Activated CD8-positive, alpha-beta T cell treated with anti-CD3 and anti-CD28 coated beads, Interleukin-2, amount 10 ng/mL, durations not matched to agents 7 days and 5 days (primary cell): ENCODE results near the gene GLMP. TPM values are rescaled to one million over a fixed set of nuclear protein-coding genes. Genes with fewer than 3 reads are reported as not detected.

Experiments used
- ATAC-seq: fragments of 150-1000 bp; cut with Tn5 transposase; one replicate; pipeline ENCODE4 v1.10.0; 2021; ENCODE audit warnings: moderate library complexity
- CTCF ChIA-PET: fragments of 350-600 bp; sonication (Branson Sonifier 250); formaldehyde crosslinking; loops from one replicate; lab custom pipeline; 2021; ENCODE audit warnings: antibody characterized with exemption; lab: Charles Lee
- POLR2A ChIA-PET: fragments of 350-600 bp; sonication (Branson Sonifier 250); formaldehyde crosslinking; loops from one replicate; lab custom pipeline; 2021; ENCODE audit warnings: antibody characterized with exemption; lab: Charles Lee
- DNase-seq: peaks from one replicate; pipeline ENCODE4 v3.0.0-alpha.2; 2020
- H3K27ac Mint-ChIP-seq: one replicate; pipeline ENCODE4 v1.8.0; 2021; ENCODE audit warnings: mild to moderate bottlenecking, mixed read lengths
- H3K27me3 Mint-ChIP-seq: one replicate; pipeline ENCODE4 v1.8.0; 2021; ENCODE audit warnings: low read depth, mixed read lengths
- H3K36me3 Mint-ChIP-seq: one replicate; pipeline ENCODE4 v1.8.0; 2021; ENCODE audit warnings: low read depth, mixed read lengths
- H3K4me1 Mint-ChIP-seq: one replicate; pipeline ENCODE4 v1.8.0; 2021; ENCODE audit warnings: low read depth, mixed read lengths
- H3K4me3 Mint-ChIP-seq: one replicate; pipeline ENCODE4 v1.8.0; 2021; ENCODE audit warnings: mild to moderate bottlenecking, mixed read lengths
- H3K9me3 Mint-ChIP-seq: one replicate; pipeline ENCODE4 v1.8.0; 2022; ENCODE audit warnings: mixed read lengths; ENCODE audit not compliant: insufficient read depth
- total RNA-seq, 2 experiments: library from RNA; stranded (reverse); gene quantifications; one replicate each; pipeline ENCODE4 v1.2.3, GENCODE V29; 2021

GLMP gene
- total RNA-seq, 2 experiments from 2014 or later, result 27.7 to 29.8 TPM

GRCh38 chr1:156249593-156249992 is 45.9 kb downstream of the GLMP start:
- ChIA-PET CTCF (no interaction called here), POLR2A (no interaction called here)
- Mint-ChIP-seq H3K27me3 (no peaks in the 10 kb centered on the region), H3K36me3 (peaks cover 37% of the 10 kb centered on the region), H3K4me3 (no peak overlapping the region), H3K27ac (peak overlapping the region; percentile 34), H3K4me1 (peaks cover 42% of the 10 kb centered on the region), H3K9me3 (no peaks in the 10 kb centered on the region)
- no peak for DNase-seq
- no peak for ATAC-seq

- POLR2A ChIA-PET, result interaction anchor here (0.9 kb wide), 1 partner anchor 35 kb away, joined by 3 read pairs; the partner anchor contains the start of gene PMF1
- CTCF ChIA-PET, result interaction anchor here (0.5 kb wide), 1 partner anchor 87 kb away, joined by 3 read pairs; no protein-coding TSS in a partner anchor
- Mint-ChIP-seq H3K36me3 (peaks cover 30% of the 10 kb centered on the region), H3K27me3 (no peaks in the 10 kb centered on the region), H3K4me1 (peaks cover 54% of the 10 kb centered on the region), H3K27ac (peak overlapping the region; percentile 64), H3K9me3 (no peaks in the 10 kb centered on the region), H3K4me3 (no peak overlapping the region)
- DNase-seq (no peak), ATAC-seq (no peak)
Measured at GRCh38 chr1:156248323-156248683, 47.2 kb downstream of the GLMP start.

- no peak for ATAC-seq
Measured at GRCh38 chr1:156247460-156248322, 47.8 kb downstream of the GLMP start, which contains the start of gene PAQR6. Gene PAQR6 (minus strand): TSS chr1:156248056. CDS start chr1:156246731, 1,325 bp downstream.

GRCh38 chr1:156246781-156247459 is 48.6 kb downstream of the GLMP start:
- Mint-ChIP-seq H3K27me3 (no peaks in the 10 kb centered on the region), H3K9me3 (no peaks in the 10 kb centered on the region), H3K36me3 (peaks cover 16% of the 10 kb centered on the region), H3K4me1 (peaks cover 45% of the 10 kb centered on the region), H3K27ac (no peak overlapping the region), H3K4me3 (no peak overlapping the region)
- ChIA-PET POLR2A (interaction anchor here (0.9 to 3.1 kb wide), 4 partner anchors 10 to 36 kb away, joined by 3 to 12 read pairs (median 4); partner anchors contain the start of gene SMG5), CTCF (interaction anchor here (1.0 to 2.4 kb wide), 7 partner anchors 10 to 151 kb away, joined by 3 to 9 read pairs (median 3); no protein-coding TSS in a partner anchor)
- DNase-seq, result no peak
- ATAC-seq, result no peak

More at GRCh38 chr1:156247460-156248322, 47.8 kb downstream of the GLMP start, which contains the start of gene PAQR6:
- peaks cover 52% of the 10 kb centered on the region for H3K4me1 Mint-ChIP-seq
- no peak within 1 kb of the TSS for H3K4me3 Mint-ChIP-seq
- ChIA-PET POLR2A (interaction anchor here (0.9 to 3.1 kb wide), 3 partner anchors 17 to 35 kb away, joined by 3 to 12 read pairs (median 3); partner anchors contain the start of genes PMF1 and SMG5), CTCF (interaction anchor here (0.5 to 2.4 kb wide), 3 partner anchors 22 to 1861 kb away, joined by 3 to 9 read pairs (median 4); no protein-coding TSS in a partner anchor)
- H3K27me3 Mint-ChIP-seq, result no peaks in the 10 kb centered on the region
- H3K27ac Mint-ChIP-seq, result peak within 1 kb of the TSS; percentile 64
- no peaks in the 10 kb centered on the region for H3K9me3 Mint-ChIP-seq
- no peak for DNase-seq
- H3K36me3 Mint-ChIP-seq, result peaks cover 23% of the 10 kb centered on the region

GRCh38 chr1:156246241-156246780 is 49.2 kb downstream of the GLMP start:
- no peak overlapping the region for H3K4me3 Mint-ChIP-seq
- no peaks in the 10 kb centered on the region for H3K9me3 Mint-ChIP-seq
- DNase-seq, result no peak
- ATAC-seq, result no peak
- peaks cover 10% of the 10 kb centered on the region for H3K36me3 Mint-ChIP-seq
- peaks cover 43% of the 10 kb centered on the region for H3K4me1 Mint-ChIP-seq
- CTCF ChIA-PET, result interaction anchor here (0.6 to 2.4 kb wide), 11 partner anchors 10 to 150 kb away, joined by 3 to 9 read pairs (median 3); no protein-coding TSS in a partner anchor
- H3K27me3 Mint-ChIP-seq, result no peaks in the 10 kb centered on the region
- H3K27ac Mint-ChIP-seq, result peak overlapping the region; percentile 63
- POLR2A ChIA-PET, result interaction anchor here (0.9 to 3.1 kb wide), 7 partner anchors 11 to 98 kb away, joined by 3 to 12 read pairs (median 4); partner anchors contain the start of genes PMF1 and SMG5

- DNase-seq, result peak; percentile 65
- Mint-ChIP-seq H3K36me3 (peaks cover 9% of the 10 kb centered on the region), H3K4me1 (peaks cover 37% of the 10 kb centered on the region), H3K27ac (peak overlapping the region; percentile 93), H3K4me3 (peak overlapping the region; percentile 75), H3K27me3 (no peaks in the 10 kb centered on the region), H3K9me3 (no peaks in the 10 kb centered on the region)
- ChIA-PET POLR2A (interaction anchor here (0.6 to 3.1 kb wide), 8 partner anchors 12 to 1099 kb away, joined by 3 to 12 read pairs (median 4); partner anchors contain the start of genes PMF1 and SMG5), CTCF (interaction anchor here (0.6 to 2.4 kb wide), 11 partner anchors 11 to 149 kb away, joined by 3 to 9 read pairs (median 3); no protein-coding TSS in a partner anchor)
- ATAC-seq, result peak; percentile 82
Measured at GRCh38 chr1:156245451-156246232, 49.8 kb downstream of the GLMP start.

- Mint-ChIP-seq H3K4me1 (peaks cover 34% of the 10 kb centered on the region), H3K36me3 (peaks cover 9% of the 10 kb centered on the region), H3K4me3 (peak overlapping the region; percentile 75), H3K9me3 (no peaks in the 10 kb centered on the region), H3K27ac (peak overlapping the region; percentile 93), H3K27me3 (no peaks in the 10 kb centered on the region)
- CTCF ChIA-PET, result interaction anchor here (0.6 to 2.1 kb wide), 2 partner anchors 148 to 275 kb away, joined by 3 to 8 read pairs; no protein-coding TSS in a partner anchor
- POLR2A ChIA-PET, result interaction anchor here (1.4 to 3.1 kb wide), 3 partner anchors 14 to 38 kb away, joined by 5 to 12 read pairs (median 10); partner anchors contain the start of genes PMF1 and SMG5
- ATAC-seq (no peak), DNase-seq (no peak)
Measured at GRCh38 chr1:156244712-156245111, 50.8 kb downstream of the GLMP start.

- Mint-ChIP-seq H3K4me3 (no peak overlapping the region), H3K9me3 (no peaks in the 10 kb centered on the region), H3K27me3 (no peaks in the 10 kb centered on the region), H3K4me1 (peaks cover 34% of the 10 kb centered on the region), H3K36me3 (peaks cover 7% of the 10 kb centered on the region), H3K27ac (no peak overlapping the region)
- no peak for ATAC-seq
- DNase-seq, result no peak
- ChIA-PET CTCF (interaction anchor here (0.6 kb wide), 1 partner anchor 276 kb away, joined by 3 read pairs; no protein-coding TSS in a partner anchor), POLR2A (interaction anchor here (2.4 to 3.1 kb wide), 2 partner anchors 31 to 38 kb away, joined by 10 to 12 read pairs; partner anchors contain the start of genes PMF1 and SMG5)
Measured at GRCh38 chr1:156244126-156244525, 51.4 kb downstream of the GLMP start.

GRCh38 chr1:156242738-156243137 is 52.7 kb downstream of the GLMP start:
- no peak overlapping the region for H3K27ac Mint-ChIP-seq
- ATAC-seq (no peak), DNase-seq (no peak)
- H3K4me3 Mint-ChIP-seq, result no peak overlapping the region
- H3K27me3 Mint-ChIP-seq, result no peaks in the 10 kb centered on the region
- H3K36me3 Mint-ChIP-seq, result peaks cover 14% of the 10 kb centered on the region
- no peaks in the 10 kb centered on the region for H3K9me3 Mint-ChIP-seq
- ChIA-PET POLR2A (no interaction called here), CTCF (interaction anchor here (0.9 kb wide), 1 partner anchor 76 kb away, joined by 3 read pairs; no protein-coding TSS in a partner anchor)
- H3K4me1 Mint-ChIP-seq, result peaks cover 34% of the 10 kb centered on the region
